OCI-M1 (cell line): ENCODE measurements around the gene TIAM1.
A peak's percentile ranks its signal among the peaks of the same experiment; 100 is the strongest.

Experiments used
- DNase-seq: peaks from one replicate; lab custom pipeline; 2025; lab: John Stamatoyannopoulos, UW

The TIAM1 gene

DNA sequence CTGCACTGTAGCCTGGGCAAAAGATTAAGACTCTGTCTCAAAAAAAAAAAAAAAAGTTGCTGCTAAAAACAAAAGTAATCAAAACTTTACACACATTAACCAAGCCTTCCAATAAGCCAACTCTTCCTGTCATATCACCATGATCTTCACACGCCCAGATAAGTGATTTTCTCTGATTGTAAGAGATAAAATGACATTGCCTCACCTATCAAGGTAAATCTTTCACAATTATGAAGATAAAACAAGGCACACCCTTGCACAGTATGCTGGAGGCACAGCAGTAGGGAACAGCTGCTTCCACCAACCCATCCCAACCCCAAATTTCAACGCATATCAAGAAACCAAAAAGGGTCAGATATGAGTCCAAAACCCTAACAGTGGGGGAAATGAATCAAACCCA lies 8.8 kb upstream of the TIAM1 start:
- DNase-seq, result no peak

DNA sequence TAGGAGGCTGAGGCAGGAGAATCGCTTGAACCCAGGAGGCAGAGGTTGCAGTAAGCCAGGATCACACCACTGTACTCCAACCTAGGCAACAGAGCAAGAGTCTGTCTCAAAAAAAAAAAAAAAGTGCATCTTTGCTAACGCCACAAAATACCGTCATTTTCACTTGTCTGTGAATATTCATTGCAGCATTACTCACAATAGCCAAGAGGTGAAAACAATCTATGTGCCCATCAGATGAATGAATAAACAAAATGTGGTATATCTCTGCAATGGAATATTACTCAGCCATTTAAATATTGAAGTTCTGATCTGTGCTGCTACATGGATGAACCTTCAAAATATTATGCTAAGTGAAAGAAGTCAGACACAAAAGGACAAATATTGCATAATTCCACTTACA lies 7.9 kb upstream of the TIAM1 start:
- no peak for DNase-seq

DNA sequence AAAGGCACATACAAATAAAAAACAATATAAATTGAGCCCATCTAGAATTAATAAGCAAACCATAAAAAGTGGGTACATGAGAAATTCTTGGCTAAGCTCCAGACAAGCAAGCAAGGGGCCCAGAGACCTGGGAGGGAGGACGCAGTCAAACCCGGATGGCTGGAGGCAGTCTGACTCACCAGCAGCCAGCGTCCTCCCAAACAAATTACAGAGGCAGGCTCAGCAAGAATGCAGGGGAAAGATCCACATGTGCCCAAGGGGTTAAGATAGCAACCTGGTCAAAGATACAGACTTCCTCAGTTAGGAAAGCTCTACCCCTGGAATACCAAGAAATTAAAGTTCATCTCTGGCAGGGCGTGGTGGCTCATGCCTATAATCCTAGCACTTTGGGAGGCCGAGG lies 7.4 kb upstream of the TIAM1 start:
- no peak for DNase-seq

DNA sequence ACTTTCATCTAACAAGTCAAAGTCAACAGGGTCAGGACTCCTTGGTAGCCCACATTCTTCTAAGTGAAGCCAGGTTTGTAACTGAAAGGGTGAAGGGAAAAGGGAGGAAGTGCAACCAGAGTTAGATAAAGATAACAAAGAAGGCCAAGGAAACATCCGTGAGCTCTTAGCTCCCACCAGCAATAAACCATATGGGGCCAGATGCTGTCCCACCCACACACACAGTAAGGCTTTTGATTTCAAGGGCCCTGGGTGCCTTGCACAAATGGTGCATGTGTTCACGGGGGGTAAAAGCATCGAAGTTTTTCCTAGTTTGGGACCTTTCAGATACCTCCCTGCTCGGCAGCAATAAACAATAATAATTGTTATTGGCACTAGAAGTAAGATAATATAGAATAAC lies 5.1 kb upstream of the TIAM1 start:
- no peak for DNase-seq

DNA sequence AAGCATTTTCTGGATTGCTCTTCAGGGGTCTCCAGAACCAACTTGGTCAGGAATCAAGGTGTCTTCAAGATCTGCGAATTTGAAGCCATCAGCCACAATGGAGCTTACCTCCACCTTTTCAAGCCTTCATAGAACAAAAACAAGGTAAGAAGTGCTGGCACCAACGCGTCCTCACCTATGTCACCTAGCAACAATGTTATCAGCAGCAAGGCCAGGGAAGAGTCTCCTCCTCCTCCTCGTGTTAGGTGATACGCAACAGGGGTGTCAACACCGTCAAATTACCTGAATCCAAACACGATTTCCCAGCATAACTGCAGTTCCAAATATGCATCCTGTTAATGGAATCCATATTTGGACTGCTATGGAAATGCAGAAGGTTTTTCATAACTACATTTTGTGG lies 4.1 kb upstream of the TIAM1 start:
- no peak for DNase-seq

DNA sequence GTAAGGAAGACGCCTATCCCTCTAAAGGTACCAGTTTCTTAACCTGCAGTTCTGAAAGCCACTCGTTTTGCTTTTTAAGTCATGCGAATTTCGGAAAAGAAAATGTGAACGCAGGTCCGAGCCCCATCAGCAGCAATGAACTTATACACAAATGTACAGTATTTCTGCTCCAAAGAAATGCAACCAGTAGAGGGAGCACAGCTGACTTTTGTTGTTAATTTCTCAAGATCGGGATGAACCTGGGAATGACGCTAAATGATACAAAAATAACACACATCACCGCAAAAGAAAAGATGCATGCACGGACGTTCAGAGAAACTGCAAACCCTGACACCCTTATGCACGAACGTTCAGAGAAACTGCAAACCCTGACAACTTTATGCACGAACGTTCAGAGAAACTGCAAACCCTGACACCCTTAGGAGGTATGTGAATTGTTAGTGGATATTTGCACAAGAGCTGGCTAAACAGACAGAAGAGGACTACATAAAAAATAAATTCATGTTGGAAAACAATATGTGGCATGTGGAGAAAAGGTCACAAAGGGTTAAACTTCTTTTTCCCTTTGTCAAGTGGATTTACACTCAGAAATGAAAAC lies 3.5 kb upstream of the TIAM1 start:
- peak; percentile 29 for DNase-seq

DNA sequence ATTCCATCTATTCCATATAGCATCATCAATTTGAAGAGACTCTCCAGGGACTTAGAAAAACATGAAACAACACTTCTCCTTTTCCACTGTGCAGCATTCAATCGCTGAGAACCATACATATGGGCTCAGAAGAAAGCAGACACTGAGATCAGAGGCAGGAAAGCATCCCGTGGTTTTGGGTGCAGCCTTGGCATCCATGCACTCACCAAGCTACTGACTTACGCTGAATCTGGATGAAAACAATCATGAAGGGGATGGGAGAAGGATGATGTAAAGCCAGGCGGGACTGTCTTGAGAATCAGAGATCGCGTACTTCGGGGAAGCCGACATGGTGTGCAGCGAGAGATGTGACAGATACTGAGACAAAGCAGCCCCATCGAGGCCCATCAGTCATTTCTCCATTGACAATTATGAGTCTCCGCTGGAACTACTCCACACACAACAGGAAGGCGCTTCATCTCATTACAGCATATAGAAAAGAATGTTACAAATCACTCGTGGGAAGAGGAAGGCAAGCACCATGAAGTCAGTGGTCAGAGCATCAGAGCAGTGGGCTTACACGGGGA lies 2.3 kb upstream of the TIAM1 start:
- DNase-seq, result no peak

DNA sequence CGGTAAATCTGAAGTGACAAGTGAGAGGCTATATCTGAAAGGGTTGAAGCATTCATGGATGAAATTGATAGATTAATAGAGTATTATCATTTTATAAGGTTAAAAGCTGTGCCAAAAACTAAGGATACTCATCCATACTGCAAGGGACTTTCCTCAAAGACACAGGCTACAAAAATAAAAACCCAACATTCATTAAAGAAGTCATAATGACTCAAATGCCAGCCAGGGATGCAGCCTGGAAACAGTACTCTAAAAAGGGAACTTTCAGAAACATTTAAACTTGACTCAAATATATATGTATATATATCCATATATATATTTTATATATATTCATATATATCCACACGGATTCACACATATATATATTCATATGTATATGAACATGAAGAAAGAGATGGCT lies 1.1 kb upstream of the TIAM1 start:
- no peak for DNase-seq

DNA sequence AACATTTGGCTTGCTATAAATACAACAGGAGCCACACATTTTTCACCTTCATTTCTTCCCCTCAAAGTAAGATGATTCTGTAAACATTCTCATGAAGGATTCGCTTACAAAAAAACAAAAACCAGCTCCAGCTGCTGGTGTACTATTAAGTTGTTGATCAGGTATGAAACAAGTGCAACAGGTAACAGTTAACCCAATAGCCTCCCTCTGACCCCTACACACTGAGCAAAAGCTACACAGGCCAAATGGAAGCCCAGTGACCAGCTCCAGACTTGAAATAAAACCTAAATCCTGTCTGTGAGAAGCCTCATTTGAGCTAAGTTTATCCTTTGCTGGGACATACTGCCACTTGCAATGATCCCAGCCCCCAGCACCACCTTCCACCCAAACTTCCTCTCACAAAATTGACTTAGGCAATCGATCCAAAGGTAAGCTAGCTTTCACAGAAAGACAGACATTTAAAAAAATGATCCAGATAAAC lies 991 bp downstream of the TIAM1 start:
- DNase-seq, result no peak

DNA sequence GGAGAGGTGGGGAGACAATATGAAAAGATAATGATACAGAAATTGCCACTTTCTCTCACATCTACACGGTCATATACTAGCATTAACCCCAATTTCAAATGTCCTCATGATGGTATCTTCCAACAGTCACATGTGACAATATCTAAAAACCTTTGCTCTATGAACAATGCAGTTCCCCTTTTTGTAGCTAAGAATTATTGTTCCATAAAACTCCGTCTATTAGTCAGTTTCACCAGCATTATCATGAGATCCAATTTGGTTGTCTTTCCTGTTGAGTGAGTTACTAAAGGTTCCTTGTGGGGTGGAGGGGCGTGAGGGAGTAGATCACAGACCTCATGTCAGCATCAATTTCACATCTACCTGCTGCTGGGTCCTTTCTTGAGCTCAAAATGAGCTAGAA lies 1.7 kb downstream of the TIAM1 start:
- DNase-seq, result peak; percentile 1

DNA sequence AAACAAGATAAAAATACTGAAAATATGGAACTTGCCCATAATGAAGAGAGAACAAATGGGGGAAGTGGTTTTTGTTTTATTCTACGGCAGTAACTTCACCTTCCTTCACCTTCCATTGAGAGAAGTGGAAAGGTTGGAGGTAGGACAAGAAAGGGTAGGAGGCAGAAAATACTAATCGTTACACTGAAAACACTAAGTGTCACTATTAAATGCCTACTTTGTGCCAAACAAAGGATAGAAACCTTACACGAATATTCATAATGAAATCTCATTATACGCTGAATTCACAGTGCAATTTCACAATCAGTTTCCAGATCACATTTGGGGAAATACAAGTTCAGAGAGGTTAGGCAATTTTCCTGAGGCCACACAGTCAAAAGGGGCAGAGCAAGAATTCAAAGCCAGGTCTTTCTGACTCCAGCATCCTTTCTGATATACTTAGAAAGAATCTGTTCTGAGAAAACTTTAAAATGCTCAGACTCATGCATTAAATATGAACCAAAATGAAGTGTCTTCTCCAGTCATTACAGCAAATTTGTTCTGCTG lies 3.0 kb downstream of the TIAM1 start:
- no peak for DNase-seq

DNA sequence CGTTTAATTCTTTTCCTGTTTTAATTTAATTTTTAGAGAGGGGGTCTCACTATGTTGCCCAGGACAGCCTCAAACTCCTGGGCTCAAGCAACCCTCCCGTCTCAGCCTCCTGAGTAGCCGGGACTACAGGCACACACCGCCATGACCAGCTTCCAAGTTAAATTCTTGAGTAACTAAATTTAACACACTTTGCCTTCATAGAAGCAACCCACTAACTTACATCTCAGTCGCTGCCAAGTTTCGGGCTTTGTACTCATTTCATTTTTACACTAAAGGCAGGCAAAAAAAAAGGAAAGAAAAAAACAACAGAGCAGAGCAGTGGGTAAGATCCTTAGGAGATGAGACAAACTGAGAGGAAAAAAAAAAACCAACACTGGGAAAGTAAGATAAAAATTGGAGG lies 3.5 kb downstream of the TIAM1 start:
- no peak for DNase-seq

DNA sequence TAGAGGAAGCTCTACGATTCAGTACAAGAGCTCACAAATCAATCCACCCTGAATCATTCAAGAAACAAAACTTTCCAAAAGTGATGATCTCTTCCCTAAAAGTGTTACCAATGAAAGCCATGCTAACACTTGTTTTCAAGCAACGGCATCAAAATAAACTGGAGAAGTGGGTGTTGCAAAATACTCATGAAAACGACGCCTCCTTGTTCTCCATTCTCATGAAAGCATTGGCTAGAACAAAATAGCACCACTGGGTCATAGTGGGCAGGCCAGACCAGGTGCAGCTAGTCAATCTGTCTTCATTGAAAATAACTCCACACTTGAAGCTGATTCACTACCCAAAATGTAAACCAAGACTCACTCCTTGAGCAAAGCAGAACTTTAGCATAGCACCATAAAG lies 4.3 kb downstream of the TIAM1 start:
- no peak for DNase-seq

DNA sequence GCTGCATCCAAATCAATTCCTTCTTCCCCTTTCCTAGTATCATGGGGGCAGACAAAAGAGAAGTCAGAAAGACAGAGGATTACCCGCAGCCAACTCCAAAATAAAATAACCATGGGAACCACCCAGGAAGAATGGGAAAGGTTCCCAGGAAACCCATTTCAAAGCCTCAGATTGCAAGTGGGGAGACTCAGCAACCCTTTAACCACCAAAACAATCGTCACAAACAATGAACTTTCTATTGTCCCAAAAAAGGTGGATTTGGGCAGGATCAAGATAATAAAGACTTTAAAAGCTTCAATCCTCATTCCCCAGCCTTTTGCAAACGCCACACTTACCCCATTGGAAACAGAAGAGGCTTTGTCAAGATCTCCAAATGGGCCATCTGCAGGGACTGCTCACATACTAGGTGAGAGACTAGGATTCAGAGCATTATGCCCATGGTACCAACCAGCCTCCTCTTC lies 5.1 kb downstream of the TIAM1 start:
- no peak for DNase-seq

DNA sequence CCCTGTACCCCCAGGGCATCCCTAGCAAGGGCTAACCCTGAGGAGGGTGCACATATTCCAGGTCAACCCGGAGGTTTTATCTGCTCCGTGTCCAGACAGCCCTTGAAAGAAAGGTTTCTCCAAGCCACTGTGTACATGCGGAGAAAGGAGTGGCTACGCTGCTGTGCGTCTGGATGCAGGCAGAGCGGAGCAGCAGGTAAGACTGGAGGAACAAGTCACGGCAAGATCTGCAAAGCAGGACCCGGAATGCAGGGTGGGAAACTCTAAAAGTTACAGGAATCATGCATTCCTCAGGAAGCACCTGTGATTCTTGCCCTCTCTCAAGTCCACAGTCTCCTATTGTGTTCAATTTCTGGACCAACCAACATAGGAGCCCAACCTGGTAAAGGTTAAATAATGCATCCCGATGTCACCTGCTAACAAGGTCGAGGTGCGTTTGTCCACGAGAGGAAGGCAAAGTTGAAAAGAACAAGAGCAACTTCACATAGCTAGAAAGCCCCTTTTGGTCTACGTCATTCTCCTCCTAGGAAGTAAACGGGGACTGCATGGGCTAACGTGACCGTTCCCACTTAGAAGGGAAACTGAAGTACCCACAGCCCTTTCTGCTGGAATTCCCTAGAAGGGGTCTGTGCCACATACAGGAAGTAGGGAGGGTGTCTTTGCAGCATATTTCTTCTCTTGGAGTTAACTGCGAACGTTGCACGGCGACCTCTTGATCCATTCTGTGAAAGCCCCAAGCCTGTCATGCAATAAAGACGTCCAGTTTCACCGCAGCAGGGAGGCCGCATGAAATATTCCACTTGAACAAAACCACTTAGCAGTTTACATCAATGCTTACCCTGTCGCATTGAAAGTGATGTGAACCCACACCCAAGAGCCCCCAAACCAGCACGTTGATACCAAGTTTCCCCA lies 5.8 kb downstream of the TIAM1 start:
- DNase-seq, result no peak

DNA sequence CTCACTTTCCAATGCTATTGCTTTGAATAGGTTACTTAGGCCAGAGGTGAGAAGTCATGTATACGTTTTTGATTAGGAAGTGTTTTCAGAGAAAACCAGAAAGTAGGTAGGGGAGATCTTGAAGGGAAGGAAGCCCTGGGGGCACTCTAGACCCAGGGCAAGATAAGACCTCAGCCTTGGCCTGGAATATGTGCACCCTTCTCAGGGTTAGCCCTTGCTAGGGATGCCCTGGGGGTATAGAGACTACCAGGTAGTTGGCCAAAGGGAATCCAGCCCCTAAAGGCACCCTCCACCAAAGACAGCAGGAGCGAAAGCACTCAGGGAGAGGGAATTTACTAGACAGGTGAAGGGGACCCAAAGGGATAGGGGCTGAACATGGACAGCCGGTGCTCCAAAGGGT lies 7.0 kb downstream of the TIAM1 start:
- no peak for DNase-seq

DNA sequence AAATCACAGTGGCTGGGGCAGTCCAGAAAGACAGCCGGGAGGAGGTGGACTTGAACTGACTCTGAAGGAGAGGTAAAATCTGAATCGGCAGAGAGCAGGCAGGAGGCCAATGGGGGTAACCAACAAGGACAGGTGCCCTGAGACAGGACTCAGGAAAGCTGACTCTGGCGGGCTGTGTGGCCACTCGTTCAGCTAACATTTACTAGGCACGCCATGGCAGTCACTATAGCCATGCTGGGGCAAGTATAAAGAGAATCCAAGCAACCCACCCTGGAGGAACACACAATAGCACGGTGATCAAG lies 7.4 kb downstream of the TIAM1 start:
- DNase-seq, result no peak

DNA sequence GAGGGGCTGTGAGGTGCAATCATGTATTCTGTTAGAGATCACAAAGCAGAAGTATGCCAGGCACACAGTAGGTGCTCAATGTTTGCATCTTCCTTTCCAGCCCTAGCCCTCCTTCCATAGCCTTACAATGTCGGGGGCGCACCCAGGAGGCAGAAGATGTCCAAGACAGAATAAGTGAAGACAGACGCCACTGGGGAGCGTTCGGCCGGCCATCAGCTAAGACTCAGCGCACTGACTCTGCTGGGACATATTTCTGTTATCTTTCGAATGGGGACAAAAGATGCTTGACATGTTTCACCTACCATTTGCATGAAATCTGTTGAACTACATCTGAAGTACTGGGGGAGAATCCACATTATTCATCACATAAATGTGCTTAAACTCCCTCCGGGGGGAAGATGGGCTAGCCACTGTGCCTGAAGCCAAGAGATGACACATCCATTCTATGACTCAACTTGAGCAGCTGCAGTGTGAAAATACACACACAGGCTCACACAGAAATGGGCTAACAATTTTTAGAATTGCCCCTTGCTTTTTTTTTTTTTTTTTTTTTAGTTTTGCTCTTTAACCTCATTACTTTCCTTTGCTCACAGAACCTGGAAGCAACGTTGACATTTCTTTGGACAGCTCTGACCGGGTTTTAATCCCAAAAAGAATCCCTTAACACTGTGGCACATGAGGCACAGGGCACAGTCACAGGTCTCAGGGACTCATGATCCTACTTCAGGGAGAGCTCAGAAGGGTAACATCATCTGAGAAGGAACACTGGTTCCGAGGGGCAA lies 7.9 kb downstream of the TIAM1 start:
- no peak for DNase-seq

DNA sequence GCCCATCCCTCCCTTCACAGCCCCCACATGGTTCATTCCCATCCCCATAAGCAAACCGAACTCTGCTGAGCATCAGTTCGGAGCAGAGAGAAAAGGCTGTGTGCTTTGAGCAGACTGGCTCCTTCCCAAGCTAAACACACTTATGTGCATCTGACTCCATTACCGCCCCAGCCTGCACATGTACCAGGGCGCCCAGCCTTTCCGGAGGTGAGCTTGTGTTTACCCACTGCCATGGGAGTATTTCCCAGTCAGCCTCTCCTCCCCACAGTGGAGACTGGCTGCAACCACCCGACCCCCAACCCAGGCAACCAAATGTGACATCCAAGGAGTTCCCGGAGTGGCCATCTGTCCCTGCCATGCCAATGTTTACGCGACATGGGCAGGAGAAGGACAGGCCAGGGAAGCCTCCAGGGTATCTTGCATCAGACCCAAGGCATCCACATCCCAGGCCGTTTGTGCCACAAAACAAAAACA lies 9.4 kb downstream of the TIAM1 start:
- no peak for DNase-seq

DNA sequence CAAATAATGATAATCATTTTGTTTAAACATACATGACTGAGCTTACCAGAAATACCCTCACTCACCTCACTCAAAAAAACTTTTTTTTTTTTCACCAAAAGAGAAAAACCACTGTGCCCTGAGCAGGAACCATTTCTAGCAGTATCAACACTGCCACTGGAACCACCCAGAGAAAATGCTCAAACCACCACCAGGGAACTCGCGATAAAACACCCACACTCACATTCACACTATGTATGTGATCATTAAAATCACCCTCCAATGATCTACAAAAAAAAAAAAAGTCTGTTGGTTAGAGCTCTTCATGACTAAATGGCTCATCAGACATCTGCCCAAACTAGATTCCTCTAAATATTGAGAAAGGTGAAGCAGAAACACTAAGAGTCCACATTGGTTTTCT lies 11.5 kb downstream of the TIAM1 start:
- DNase-seq, result no peak

DNA sequence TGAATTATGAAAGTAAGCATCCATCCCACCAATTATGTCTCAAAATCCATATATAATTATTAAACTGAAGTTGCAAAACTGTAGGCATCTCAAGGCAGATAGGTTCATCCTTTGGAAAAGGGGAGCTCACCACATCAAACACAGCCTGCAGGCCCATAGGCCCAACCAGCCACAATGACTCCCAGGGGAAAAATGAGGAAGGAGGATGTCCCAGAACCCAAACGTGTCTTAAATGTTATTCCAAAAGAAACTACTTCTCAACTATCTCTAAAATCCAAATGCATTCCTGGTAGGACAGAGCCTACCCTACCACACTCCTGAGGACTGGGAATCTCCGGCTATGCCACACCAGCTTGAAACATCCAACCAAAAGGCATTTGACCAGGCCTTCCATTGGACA lies 12.8 kb downstream of the TIAM1 start:
- DNase-seq, result no peak

DNA sequence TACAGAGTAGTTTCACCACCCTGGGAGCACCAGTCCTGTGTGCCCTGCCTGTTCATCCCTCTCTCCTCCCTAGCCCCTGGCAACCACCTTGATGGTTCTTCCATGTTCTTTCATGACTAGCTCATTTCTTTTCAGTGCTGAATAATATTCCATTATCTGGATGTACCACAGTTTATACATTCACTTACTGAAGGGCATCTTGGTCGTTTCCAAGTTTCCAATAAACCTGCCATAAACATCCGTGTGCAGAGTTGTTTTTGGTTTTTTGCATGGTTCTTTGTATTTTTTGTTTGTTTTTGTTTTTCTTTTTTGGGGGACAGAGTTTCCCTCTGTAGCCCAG lies 13.9 kb downstream of the TIAM1 start:
- DNase-seq, result no peak
